Caco-2 (cell line): Measurements from ENCODE around the gene TMEM170A. TPM values are rescaled to one million over a fixed set of nuclear protein-coding genes. Genes with fewer than 3 reads are reported as not detected.
"Not testable (repeated sequence)": the region's sequence is repeated elsewhere in the genome, so short reads cannot be mapped to it uniquely, and the experiment has no call there.

Experiments
- BruUV-seq: library from RNA; stranded (reverse); fragments of 400-500 nt; replicated peaks from 2 replicates; lab custom pipeline; 2021; lab: Mats Ljungman, UMichigan
- CTCF ChIA-PET: fragments of 300-600 bp; sonication (Branson Sonifier 250); formaldehyde crosslinking; loops from one replicate; lab custom pipeline; 2022; ENCODE audit warnings: antibody characterized with exemption; lab: Charles Lee
- POLR2A ChIA-PET: fragments of 300-600 bp; sonication (Branson Sonifier 250); formaldehyde crosslinking; loops from one replicate; lab custom pipeline; 2022; ENCODE audit warnings: antibody characterized with exemption; lab: Charles Lee
- DNase-seq, 2 experiments: peaks; one replicate each; pipeline versions ENCODE4 v3.0.0 to v3.0.0-alpha.2; 2020 to 2022
- H3K27me3 ChIP-seq: replicated peaks from 2 replicates; pipeline ENCODE4 v1.6.0; 2011; ENCODE audit warnings: low read length; ENCODE audit not compliant: control insufficient read depth, insufficient read depth
- H3K36me3 ChIP-seq: 2 replicates; pipeline ENCODE4 v1.5.1; 2011; ENCODE audit warnings: low read length; ENCODE audit not compliant: control insufficient read depth, insufficient read depth
- H3K4me1 ChIP-seq: fragments of 250-450 bp; sonication (Bioruptor Pico); 2 replicates; pipeline ENCODE4 v1.5.1; 2020; ENCODE audit warnings: mild to moderate bottlenecking
- H3K4me3 ChIP-seq: 2 replicates; pipeline ENCODE4 v1.5.1; 2011; ENCODE audit warnings: low read depth, mild to moderate bottlenecking, control low read depth, low read length
- H3K9me3 ChIP-seq: fragments of 250-450 bp; sonication (Bioruptor Pico); 2 replicates; pipeline ENCODE4 v1.5.1; 2020; ENCODE audit warnings: mild to moderate bottlenecking, moderate library complexity
- H3K27ac Mint-ChIP-seq: one replicate; pipeline ENCODE4 v1.8.0; 2022; ENCODE audit warnings: mixed read lengths; ENCODE audit not compliant: unreplicated experiment
- H3K27me3 Mint-ChIP-seq: one replicate; pipeline ENCODE4 v1.8.0; 2022; ENCODE audit warnings: mixed read lengths; ENCODE audit not compliant: insufficient read depth, unreplicated experiment
- H3K36me3 Mint-ChIP-seq: one replicate; pipeline ENCODE4 v1.8.0; 2022; ENCODE audit warnings: mild to moderate bottlenecking, mixed read lengths; ENCODE audit not compliant: insufficient read depth, unreplicated experiment
- H3K4me1 Mint-ChIP-seq: one replicate; pipeline ENCODE4 v1.8.0; 2022; ENCODE audit warnings: low read depth, mixed read lengths; ENCODE audit not compliant: unreplicated experiment
- H3K4me3 Mint-ChIP-seq: one replicate; pipeline ENCODE4 v1.8.0; 2022; ENCODE audit warnings: mild to moderate bottlenecking, moderate library complexity, mixed read lengths; ENCODE audit not compliant: unreplicated experiment
- H3K9me3 Mint-ChIP-seq: one replicate; pipeline ENCODE4 v1.8.0; 2022; ENCODE audit warnings: mixed read lengths; ENCODE audit not compliant: unreplicated experiment
- intact Hi-C: fragments of 100-400 bp; cut with micrococcal nuclease; formaldehyde crosslinking; loops from one replicate; pipeline ENCODE4 v1.10.0; 2022; ENCODE audit not compliant: unreplicated experiment
- total RNA-seq: library from RNA; stranded (reverse); gene quantifications from 2 replicates; pipeline ENCODE4 v1.2.3, GENCODE V29; 2022
- TF ChIP-seq, protein P1 (sequence below), 2 experiments: fragments of 200-600 bp in 1 of 2; IDR thresholded peaks; 1 replicate in 1 of 2; 2 replicates in 1 of 2; pipeline versions ENCODE4 v1.5.1 to v1.8.0; 2011 to 2022; ENCODE audit warnings: antibody characterized with exemption in 1 of 2, control low read depth in 1 of 2, inconsistent platforms in 1 of 2, low read depth in 1 of 2, low read length in 1 of 2, mild to moderate bottlenecking in 1 of 2, moderate library complexity in 1 of 2; ENCODE audit not compliant: insufficient read depth in 1 of 2, severe bottlenecking in 1 of 2, unreplicated experiment in 1 of 2

Gene TMEM170A
- total RNA-seq, 1 experiment from 2014 or later = 63.6 TPM

DNA sequence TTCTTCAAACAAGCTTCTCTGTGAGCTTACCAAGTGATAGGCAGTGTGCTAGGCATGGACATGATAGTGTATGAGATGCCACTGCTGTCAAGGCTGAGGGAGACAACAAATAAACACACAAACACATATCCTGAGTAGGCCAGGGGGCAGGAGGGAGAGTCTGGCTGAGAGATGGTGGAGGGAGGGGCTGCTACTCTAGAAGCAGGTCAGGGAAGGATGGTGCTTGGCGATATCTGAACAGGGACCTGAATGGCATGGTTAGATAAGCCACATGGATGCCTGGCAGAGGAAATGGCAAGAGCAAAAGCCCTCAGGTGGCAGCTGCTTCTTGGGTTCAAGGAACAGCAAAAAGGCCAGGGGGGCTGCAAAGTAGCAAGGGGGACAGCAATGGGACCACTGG is 39.3 kb upstream of the TMEM170A start:
- no peak overlapping the region for H3K4me3 Mint-ChIP-seq
- BruUV-seq = no TSS peak
- ChIA-PET POLR2A (no interaction called here), CTCF (no interaction called here)
- Histone ChIP-seq H3K4me1 (no peaks in the 10 kb centered on the region), H3K27me3 (no peaks in the 10 kb centered on the region), H3K36me3 (no peaks in the 10 kb centered on the region), H3K4me3 (no peak overlapping the region), H3K9me3 (no peaks in the 10 kb centered on the region)
- no peak overlapping the region for H3K27ac Mint-ChIP-seq
- no peaks in the 10 kb centered on the region for H3K4me1 Mint-ChIP-seq
- DNase-seq = no peak
- TF ChIP-seq, protein P1, sequence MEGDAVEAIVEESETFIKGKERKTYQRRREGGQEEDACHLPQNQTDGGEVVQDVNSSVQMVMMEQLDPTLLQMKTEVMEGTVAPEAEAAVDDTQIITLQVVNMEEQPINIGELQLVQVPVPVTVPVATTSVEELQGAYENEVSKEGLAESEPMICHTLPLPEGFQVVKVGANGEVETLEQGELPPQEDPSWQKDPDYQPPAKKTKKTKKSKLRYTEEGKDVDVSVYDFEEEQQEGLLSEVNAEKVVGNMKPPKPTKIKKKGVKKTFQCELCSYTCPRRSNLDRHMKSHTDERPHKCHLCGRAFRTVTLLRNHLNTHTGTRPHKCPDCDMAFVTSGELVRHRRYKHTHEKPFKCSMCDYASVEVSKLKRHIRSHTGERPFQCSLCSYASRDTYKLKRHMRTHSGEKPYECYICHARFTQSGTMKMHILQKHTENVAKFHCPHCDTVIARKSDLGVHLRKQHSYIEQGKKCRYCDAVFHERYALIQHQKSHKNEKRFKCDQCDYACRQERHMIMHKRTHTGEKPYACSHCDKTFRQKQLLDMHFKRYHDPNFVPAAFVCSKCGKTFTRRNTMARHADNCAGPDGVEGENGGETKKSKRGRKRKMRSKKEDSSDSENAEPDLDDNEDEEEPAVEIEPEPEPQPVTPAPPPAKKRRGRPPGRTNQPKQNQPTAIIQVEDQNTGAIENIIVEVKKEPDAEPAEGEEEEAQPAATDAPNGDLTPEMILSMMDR (IDR thresholded peaks at IDR 0.05; ENCODE audit: insufficient read depth in 1 of 2, low read depth in 1 of 2, low read length in 1 of 2, severe bottlenecking in 1 of 2, unreplicated experiment in 1 of 2) = no peak
- H3K9me3 Mint-ChIP-seq = no peaks in the 10 kb centered on the region
- intact Hi-C loops = no loop called here
- no peaks in the 10 kb centered on the region for H3K36me3 Mint-ChIP-seq
- H3K27me3 Mint-ChIP-seq = peaks cover 8% of the 10 kb centered on the region

DNA sequence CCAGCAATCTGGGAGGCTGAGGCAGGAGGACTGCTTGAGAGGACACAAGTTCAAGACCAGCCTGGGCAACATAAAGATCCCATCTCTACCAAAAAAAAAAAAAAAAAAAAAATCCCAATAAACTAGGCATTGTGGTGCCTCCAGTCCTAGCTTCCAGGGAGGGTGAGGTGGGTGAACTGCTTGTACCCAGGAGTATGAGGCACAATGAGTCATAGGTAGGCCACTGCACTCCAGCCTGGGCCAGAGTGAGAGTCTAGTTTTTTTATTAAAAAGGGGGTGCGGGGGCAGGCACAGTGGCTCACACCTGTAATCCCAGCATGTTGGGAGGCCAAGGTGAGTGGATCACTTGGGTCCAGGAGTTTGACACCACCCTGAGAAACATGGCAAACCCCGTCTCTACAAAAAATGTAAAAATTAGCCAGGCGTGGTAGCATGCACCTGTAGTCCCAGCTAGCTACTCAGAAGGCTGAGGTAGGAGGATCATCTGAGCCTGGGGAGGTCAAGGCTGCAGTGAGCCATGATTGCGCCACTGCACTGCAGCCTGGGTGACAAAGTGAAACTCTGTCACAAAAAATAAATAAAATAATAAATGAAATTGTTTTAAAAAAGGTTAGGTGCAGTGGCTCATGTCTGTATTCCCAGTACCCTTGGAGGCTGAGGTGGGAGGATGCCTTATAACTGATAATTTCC is 38.6 kb upstream of the TMEM170A start:
- Mint-ChIP-seq H3K27me3 (peaks cover 4% of the 10 kb centered on the region), H3K4me1 (no peaks in the 10 kb centered on the region), H3K27ac (no peak overlapping the region), H3K36me3 (no peaks in the 10 kb centered on the region), H3K9me3 (no peaks in the 10 kb centered on the region), H3K4me3 (no peak overlapping the region)
- ChIA-PET CTCF (no interaction called here), POLR2A (no interaction called here)
- Histone ChIP-seq H3K36me3 (no peaks in the 10 kb centered on the region), H3K9me3 (no peaks in the 10 kb centered on the region), H3K4me1 (no peaks in the 10 kb centered on the region), H3K4me3 (no peak overlapping the region), H3K27me3 (no peaks in the 10 kb centered on the region)
- DNase-seq = no peak
- intact Hi-C loops = no loop called here
- BruUV-seq = no TSS peak
- TF ChIP-seq, protein P1 (IDR thresholded peaks at IDR 0.05; ENCODE audit: insufficient read depth in 1 of 2, low read depth in 1 of 2, low read length in 1 of 2, severe bottlenecking in 1 of 2, unreplicated experiment in 1 of 2) = no peak

DNA sequence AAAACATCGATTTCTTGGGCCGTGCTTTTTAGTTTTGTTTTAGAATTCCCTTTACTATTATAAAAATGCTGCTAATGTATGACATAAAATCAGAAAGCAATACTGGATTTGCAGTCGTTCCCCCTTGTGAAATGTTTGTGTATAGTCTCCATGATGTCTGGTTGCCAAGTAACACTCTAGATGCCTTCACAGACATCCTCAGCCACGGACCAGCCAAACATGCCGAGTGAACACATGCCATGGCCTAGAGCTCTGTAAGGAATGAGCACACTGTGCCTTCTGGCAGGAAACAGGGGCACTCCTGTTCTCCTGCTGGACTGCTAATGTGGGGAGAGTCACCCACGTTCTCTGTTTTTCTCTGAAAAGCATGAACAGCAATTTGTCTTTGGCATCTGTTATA is 37.3 kb upstream of the TMEM170A start:
- intact Hi-C loops, H3K9me3 ChIP-seq, H3K4me1 Mint-ChIP-seq, H3K4me1 ChIP-seq, H3K27me3 ChIP-seq, H3K4me3 ChIP-seq, H3K27ac Mint-ChIP-seq, H3K9me3 Mint-ChIP-seq, CTCF ChIA-PET, H3K27me3 Mint-ChIP-seq, H3K4me3 Mint-ChIP-seq, BruUV-seq, H3K36me3 Mint-ChIP-seq, H3K36me3 ChIP-seq: not testable (repeated sequence)
- DNase-seq = peak in 1 of 2 experiments; percentile 37
- POLR2A ChIA-PET = interaction anchor here (0.6 kb wide), 1 partner anchor 791 kb away, joined by 3 read pairs; no protein-coding TSS in a partner anchor
